HG02885 (cell line): ENCODE results near the gene RPL11.
"Not testable (repeated sequence)": the region's sequence is repeated elsewhere in the genome, so short reads cannot be mapped to it uniquely, and the experiment has no call there.

ENCODE experiments used
- ATAC-seq: cut with Tn5 transposase; IDR thresholded peaks from one replicate; pipeline ENCODE4 v1.9.1; 2021; ENCODE audit warnings: mild to moderate bottlenecking; ENCODE audit not compliant: unreplicated experiment, poor library complexity

Gene RPL11

DNA sequence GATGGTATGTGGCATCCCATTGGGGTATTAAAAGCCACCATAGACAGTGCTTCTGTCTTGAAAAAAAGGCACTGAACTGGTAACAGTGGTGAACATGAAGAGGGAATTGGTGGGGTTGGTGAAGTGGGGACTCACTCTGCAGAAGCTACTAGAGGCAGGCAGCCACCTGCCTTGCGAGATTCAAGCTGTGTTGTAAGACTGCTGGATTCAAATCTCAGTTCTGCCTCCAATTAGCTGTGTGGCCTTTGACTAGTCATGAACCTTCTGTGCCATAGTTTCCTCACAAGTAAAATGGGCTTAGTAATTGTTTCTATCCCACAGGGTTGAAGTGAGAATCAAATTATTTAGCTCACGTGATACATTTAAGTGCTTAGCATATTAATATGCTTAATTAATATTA lies 35.1 kb downstream of the RPL11 start:
- no peak for ATAC-seq

DNA sequence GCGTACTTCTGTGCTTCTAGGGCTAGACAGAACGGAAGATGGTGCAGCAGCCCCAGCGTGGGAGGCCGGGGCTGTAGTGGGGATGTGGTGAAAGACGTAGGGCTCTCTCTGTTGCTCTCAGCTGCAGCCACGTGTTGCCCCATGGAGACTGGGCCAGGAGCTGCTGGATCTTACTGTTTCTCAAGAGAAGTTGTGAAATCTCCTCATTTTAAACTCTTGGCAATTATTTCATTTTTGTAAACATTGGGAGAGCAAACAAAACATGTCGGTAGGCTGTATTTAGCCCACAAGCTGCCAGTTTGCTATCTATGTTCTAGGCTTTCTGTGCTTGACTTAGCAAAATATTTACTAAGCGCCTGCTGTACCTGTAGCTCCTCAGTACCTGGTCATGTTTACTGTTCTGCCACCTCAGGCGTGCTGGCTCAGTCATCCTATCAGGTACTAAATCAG lies 35.8 kb downstream of the RPL11 start:
- ATAC-seq, result peak; percentile 49

DNA sequence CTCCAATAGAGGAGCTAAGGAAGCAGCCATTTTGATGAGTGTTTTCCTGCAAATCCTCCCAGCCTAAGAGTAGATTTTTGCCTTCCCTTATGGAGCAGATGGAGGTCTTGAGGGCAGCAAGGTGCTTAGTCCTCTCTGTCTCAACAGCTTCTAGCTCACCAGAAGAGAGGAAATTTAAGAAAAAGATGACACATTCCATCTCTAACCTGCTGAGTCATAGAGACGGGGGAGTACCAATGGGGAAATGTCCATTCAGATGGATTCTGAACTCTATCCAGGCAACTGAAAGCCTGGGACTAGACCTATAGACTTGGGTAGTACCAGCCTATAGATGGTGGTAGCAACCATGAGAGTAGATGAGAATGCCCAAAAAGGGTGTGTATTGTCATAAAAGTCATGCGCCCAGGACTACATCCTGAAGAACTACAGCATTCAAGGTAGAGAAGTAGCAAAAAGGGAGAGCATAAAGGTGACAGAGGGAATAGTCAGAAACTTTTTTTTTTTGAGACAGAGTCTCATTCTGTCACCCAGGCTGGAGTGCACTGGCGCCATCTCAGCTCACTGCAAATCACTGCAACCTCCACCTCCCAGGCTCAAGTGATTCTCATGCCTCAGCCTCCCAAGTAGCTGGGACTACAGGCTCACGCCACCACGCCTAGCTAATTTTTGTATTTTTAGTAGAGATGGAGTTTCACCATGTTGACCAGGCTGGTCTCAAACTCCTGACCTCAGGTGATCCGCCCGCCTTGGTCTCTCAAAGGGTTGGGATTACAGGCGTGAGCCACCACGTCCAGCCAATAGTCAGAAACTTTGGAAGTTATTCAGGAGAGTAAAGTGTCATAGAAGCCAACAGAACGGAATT lies 41.0 kb downstream of the RPL11 start:
- no peak for ATAC-seq

DNA sequence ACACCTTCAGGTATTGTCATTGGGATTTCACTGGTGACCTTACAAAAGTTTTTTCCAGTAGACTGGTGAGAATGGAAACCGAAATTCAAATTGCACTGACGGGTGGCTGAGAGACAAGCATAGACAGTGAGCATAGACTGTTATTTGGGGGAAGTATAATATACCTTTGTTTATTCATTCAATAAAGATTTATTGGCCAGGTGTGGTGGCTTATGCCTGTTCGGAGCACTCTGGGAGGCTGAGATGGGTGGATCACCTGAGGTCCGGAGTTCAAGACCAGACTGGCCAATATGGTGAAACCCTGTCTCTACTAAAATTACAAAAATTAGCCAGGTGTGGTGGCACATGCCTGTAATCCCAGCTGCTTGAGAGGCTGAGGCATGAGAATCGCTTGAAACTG lies 41.7 kb downstream of the RPL11 start:
- not testable (repeated sequence) for ATAC-seq

DNA sequence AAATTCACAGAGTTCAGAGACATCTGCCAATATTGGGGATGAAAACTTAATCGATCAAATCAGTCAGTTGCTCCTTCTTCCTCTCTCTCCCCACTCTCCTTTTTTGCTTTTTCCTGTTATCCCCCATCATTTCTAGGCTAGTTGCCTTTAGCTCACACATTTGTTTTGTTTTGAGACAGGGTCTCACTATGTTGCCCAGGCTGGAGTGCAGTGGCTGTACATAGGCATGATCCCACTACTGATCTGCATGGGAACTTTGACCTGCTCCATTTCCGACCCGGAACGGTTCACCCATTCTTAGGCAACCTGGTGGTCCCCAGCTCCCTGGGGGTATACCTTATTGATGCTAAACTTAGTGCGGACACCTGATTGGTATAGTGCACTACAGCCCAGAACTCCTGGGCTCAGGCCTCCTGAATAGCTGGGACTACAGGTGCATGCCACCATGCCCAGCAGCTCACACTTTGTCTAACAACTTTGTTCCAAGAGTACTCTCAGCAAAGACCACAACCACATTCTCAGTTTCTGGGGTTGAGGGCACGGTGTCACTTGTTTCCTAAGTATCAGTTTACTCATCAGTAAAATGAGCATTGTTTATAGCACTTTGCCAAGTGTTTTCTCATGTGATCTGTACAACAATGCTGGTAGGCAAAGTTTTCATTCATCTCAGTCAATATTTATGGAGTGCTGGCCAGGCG lies 45.0 kb downstream of the RPL11 start:
- no peak for ATAC-seq

DNA sequence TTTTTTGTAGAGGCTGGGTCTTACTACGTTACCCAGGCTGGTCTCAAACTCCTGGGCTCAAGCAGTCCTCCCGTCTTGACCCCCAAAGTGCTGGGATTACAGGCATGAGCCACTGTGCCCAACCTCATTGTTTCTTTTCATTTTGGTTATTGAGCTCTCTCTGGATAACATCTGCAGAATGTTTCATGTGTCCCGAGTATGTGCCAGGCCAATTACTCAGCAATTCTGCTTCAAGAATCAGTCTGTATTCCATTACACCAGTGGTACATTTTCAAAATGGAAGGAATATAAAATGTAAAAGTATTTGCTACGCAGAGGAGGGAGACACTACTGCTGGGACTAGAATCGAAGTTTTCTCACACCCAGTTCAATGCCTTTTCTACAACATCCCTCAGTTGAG lies 50.0 kb downstream of the RPL11 start:
- no peak for ATAC-seq

DNA sequence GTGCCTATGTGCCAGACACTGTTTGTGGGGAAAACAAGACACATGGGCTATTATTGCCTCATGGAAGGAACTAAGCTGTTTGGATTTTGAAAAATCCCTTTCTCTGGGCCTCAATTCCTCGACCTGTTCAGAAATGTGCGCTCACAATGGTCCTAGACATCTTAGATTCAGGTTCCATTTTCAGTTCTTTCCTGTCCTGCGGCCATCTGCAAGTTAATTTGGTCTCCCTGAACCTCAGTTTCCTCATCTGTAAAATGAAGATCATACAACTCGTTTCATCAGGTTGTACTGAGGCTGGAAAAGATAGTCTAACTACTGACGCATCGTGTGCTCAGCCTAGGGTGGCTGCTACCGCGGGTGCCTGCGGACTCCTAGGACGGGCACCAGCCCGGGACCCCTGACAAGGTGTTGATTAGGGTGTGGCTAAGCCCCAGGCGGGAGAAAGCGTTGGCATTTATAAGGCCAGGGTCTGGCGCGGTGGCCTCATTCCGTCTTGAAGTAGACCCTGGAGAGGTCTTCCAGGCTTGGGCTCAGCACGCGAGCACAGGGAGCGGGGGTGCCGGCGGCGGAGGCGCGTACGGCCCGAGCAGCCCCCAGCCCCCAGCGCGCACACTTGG lies 51.2 kb downstream of the RPL11 start:
- ATAC-seq, result peak; percentile 27

DNA sequence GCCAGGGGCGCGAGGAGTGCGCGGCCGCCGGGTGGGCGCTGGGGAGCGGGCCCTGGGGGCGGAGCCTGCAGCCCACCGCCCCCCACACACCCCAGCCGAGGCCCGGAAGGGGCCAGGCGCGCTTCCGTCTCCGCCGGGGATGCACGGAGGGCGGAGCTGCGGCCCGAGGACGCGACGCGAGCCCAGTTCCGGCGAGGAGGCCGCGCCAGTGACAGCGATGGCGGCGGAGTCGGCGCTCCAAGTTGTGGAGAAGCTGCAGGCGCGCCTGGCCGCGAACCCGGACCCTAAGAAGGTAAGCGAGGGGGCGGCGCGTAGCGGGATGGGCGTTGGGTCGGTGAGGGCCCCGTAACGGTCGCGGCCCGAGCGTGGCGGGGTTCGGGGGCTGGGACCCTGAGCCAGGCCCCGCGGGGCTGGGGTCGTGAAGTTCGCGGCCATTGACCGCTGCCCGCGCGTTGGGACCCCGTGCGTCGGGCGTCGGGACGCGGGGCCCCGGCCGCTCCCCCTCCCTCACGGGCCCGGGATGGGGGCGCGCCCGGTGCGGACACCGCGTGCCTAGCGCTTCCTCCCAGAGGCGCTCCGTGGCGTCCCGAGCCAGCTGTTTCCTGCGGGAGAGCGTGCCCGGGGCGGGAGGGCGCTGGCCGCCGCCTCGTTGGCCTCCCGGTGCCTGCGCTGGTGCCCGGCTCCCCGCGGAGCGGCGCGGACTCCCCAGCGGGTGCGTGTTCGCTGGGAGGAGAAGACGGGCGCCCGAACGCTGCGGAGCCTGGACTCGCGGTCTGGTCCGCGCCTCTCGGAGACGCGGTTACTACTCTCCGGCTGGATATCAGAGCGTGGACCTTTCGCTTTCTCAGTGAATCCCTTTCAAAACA lies 51.9 kb downstream of the RPL11 start, which contains the start of gene ELOA:
Gene ELOA (plus strand): TSS at position 185 of the 866 bp plus-strand sequence. CDS start 33 bp downstream, at position 218.
- peak; percentile 81 for ATAC-seq

DNA sequence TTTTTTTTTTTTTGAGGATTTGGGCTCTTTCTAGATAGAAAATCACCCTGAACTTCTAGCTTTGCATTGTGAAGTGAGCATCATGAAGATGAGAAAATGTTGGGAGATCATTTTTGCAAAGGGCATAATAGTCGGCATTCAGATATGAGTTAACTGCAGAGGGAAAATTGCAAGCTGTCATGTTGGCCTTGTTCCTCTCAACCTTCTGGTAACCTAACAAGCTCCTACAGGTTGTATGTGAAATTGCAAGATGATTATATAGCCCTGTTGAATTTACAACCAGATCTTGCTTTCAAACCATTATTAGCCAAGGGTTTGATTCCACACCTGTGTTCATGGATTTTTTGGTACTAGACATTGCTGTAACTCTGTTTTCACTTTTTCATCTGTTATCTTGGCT lies 53.9 kb downstream of the RPL11 start:
- no peak for ATAC-seq
